HCEC 1CT (cell line): ENCODE results near the gene PPARGC1A.

Experiments
- DNase-seq: peaks from one replicate; pipeline ENCODE4 v3.0.0-alpha.2; 2017

The PPARGC1A gene, protein sequence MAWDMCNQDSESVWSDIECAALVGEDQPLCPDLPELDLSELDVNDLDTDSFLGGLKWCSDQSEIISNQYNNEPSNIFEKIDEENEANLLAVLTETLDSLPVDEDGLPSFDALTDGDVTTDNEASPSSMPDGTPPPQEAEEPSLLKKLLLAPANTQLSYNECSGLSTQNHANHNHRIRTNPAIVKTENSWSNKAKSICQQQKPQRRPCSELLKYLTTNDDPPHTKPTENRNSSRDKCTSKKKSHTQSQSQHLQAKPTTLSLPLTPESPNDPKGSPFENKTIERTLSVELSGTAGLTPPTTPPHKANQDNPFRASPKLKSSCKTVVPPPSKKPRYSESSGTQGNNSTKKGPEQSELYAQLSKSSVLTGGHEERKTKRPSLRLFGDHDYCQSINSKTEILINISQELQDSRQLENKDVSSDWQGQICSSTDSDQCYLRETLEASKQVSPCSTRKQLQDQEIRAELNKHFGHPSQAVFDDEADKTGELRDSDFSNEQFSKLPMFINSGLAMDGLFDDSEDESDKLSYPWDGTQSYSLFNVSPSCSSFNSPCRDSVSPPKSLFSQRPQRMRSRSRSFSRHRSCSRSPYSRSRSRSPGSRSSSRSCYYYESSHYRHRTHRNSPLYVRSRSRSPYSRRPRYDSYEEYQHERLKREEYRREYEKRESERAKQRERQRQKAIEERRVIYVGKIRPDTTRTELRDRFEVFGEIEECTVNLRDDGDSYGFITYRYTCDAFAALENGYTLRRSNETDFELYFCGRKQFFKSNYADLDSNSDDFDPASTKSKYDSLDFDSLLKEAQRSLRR

GRCh38 chr4:23889814-23890341, at the start of gene PPARGC1A:
Gene PPARGC1A (minus strand): TSS chr4:23890047. CDS start chr4:23889957, 90 bp downstream.
- peak; percentile 8 for DNase-seq

- no peak for DNase-seq
Observed at GRCh38 chr4:23938796-23939195, 48.9 kb upstream of the PPARGC1A start.

- peak; percentile 9 for DNase-seq
Observed at GRCh38 chr4:23937173-23937572, 47.3 kb upstream of the PPARGC1A start.

DNA sequence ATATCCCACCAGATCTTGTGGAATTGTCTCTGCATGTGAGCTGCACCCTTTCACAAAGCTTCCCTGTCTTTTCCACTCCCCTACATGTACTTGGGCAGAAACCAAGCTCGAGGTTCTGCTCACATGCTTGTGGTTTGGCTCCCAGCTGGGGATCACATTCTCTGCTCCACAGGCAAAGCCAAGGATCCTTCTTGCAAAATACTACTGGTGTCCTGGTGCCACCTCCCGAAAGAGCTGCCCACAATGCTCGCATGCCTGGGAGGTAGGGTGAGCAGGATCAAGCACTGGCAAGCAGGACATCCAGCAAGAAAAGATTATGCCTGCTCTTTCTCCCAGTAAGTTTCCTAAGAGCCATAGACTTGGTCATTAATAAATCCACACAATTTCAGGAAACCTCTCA, 45.1 kb upstream of the PPARGC1A start:
- DNase-seq, result peak; percentile 73

DNA sequence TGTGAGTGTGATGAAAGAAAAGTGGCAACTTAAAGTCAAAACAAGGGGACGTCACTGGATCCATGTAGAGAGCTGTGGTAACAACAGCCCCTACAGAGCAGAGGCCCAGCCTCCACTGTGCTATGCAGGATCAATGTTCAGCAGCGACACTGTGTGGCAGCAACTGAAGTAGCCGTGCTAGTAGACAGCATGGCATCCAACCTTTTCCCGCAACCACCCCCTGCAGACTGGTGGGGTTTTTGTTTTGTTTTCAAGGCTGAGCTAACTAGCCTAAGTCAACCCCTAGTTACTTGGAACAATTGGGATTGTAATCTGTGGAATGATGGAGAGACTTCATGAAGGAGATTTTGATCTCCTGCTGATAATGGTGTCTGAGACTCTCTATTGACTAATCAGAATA, 44.4 kb upstream of the PPARGC1A start:
- DNase-seq, result no peak

- no peak for DNase-seq
Observed at GRCh38 chr4:23932901-23933308, 43.1 kb upstream of the PPARGC1A start.

DNA sequence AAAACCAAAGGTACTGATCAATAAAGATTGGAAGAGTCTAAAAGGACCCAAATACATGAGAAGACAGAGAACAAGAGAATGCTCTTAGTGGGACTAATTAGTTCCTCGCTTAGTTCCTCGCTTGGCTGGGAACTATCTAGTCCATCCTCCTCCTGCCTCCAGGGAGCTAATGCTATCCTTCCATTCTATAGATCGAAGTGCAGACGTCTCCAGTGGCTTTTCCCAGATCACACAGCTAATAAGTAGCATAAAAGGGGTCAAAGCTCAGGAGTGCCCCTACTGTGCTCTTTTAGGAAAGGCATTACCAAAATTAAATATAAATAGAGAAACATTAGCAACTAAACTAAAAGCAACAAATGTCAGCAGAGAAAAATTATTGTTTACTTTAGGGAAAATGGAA, 42.3 kb upstream of the PPARGC1A start:
- no peak for DNase-seq

- DNase-seq, result no peak
Observed at GRCh38 chr4:23931489-23931830, 41.6 kb upstream of the PPARGC1A start.

DNA sequence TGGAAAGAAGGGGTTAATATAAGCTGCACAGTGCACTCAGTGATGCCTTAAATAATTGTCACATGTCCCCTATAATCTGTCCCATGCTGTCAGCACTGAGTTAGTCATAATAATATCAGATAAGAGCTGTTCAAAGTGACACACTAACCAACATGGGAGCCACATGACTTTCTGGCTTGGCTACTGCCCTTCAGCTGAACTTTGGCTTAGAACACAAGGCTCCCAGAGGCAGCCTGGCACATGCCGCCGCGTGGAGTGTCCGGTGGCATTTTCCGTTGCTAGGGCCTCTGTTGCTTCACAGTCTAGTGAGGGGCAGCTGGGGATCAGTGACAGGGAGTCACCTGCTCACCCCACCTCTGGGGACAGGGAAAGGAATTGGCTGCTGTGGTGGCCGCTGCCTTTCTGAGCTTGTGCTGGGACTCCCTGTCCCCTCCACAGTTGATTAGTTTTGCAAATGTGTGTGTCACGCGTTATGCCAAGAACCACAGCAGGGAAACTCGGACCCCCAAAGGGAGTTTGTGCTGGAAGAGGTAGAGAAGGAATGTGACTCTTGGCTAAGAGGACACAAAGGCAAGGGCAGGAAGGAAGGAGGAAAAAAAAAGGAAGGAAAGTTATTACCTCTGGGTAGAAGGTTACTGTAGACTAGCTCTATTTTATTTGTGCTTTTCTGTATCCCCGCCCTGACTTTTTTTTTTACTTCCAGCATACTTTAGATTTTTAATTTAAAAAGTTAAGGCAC, 41.1 kb upstream of the PPARGC1A start:
- DNase-seq, result no peak

- no peak for DNase-seq
Observed at GRCh38 chr4:23929248-23929647, 39.4 kb upstream of the PPARGC1A start.

- no peak for DNase-seq
Observed at GRCh38 chr4:23924556-23924955, 34.7 kb upstream of the PPARGC1A start.

GRCh38 chr4:23923840-23924239, 34.0 kb upstream of the PPARGC1A start:
- no peak for DNase-seq

GRCh38 chr4:23923141-23923540, 33.3 kb upstream of the PPARGC1A start:
- DNase-seq, result no peak

GRCh38 chr4:23922541-23923111, 32.8 kb upstream of the PPARGC1A start:
- no peak for DNase-seq

- no peak for DNase-seq
Observed at GRCh38 chr4:23922013-23922412, 32.2 kb upstream of the PPARGC1A start.

DNA sequence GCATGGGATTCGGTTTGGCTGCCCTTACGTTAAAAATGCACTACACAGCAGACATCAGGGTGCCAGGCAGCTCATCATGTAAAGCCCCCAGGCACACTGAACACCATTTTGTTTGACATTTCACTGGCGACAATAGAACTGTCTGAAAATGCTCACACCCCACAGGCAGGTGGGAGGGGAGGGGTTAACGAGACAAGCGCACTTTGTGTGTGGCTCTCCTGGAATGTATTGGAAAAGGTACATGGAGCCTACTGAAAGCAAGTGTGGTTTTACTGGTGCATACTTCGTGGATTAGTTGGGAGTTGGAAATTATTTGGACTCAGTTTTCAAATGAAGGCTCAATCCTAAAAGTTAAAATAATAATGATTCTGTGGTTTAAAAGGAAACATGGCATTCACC, 31.6 kb upstream of the PPARGC1A start:
- DNase-seq, result no peak

- no peak for DNase-seq
Observed at GRCh38 chr4:23920716-23921446, 31.0 kb upstream of the PPARGC1A start.

GRCh38 chr4:23920296-23920695, 30.4 kb upstream of the PPARGC1A start:
- no peak for DNase-seq

GRCh38 chr4:23916282-23916681, 26.4 kb upstream of the PPARGC1A start:
- DNase-seq, result no peak

GRCh38 chr4:23915459-23916132, 25.7 kb upstream of the PPARGC1A start:
- DNase-seq, result no peak

DNA sequence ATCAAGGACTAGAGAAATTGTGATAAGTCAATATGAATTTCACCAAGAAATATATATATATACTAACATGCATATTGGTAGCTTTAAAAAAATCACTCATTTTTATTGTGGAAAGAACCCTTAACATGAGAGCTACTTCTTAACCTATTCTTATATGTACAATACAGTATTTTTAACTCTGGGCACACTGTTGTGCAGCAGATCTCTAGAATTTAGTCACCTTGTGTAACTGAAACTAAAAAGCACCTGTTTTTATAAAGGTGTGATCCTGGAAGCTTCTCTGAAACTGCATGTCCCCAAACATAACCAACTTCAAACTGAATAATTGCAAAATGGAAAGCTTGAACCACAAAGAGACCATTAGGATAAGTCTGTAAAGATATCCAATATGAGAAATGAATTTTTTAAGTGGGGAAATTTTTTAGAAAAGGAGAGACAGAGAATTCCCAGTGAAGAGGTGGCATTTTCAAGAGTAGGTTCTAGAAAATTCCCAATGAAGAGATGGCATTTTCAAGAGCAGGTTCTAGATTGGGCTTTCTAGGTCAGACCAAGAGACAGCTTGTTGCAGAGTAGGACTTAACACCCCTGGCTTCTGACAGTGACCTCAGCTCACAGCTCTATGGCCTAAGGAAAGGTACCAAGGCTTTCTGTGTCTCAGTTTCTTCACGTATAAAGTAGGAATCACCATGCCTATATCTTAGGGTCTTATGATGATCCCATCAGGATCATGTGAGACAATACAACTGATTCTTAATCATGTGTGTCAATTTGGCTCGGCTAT, 22.0 kb upstream of the PPARGC1A start:
- DNase-seq, result no peak
